Upper lobe of left lung (tissue), 4 donors: ENCODE measurements around the gene LNX2.

Experiments used
- CTCF ChIP-seq, 6 experiments: fragments of 450-650 bp in 4 of 6; fragments of 200-600 bp in 2 of 6; sonication (generic) in 2 of 6; IDR thresholded peaks; one replicate each; pipeline ENCODE4 v1.5.1; 2016 to 2019; ENCODE audit warnings: antibody characterized with exemption in 6 of 6
- EP300 ChIP-seq, 4 donors: sonication (generic); formaldehyde crosslinking; IDR thresholded peaks; one replicate each; pipeline ENCODE4 v1.5.1; 2017; ENCODE audit warnings: antibody characterized with exemption in 4 of 4, control low read depth in 2 of 4
- POLR2A ChIP-seq, 4 donors: fragments of 450-650 bp; IDR thresholded peaks; one replicate each; pipeline ENCODE4 v1.5.1; 2016 to 2017; ENCODE audit warnings: antibody characterized with exemption in 4 of 4, mild to moderate bottlenecking in 2 of 4
- POLR2AphosphoS5 ChIP-seq, 2 donors: sonication (generic); formaldehyde crosslinking; IDR thresholded peaks; one replicate each; pipeline ENCODE4 v1.5.1; 2017; ENCODE audit warnings: antibody characterized with exemption in 2 of 2

GRCh38 chr13:27659145-27659865, 39.0 kb upstream of the LNX2 start:
- no peak for TF ChIP-seq EP300 (IDR thresholded peaks at IDR 0.05)
- TF ChIP-seq POLR2AphosphoS5 (IDR thresholded peaks at IDR 0.05): no peak
- TF ChIP-seq CTCF (IDR thresholded peaks at IDR 0.05): no peak
- TF ChIP-seq POLR2A (IDR thresholded peaks at IDR 0.05): no peak
